Stimulated activated CD4-positive, alpha-beta T cell treated with anti-CD3 and anti-CD28 coated beads, Interleukin-1b, Interleukin-23, amount 100 ng/mL, for 48 hours (primary cell): ENCODE results near the gene AP2B1.

Experiments used
- DNase-seq: peaks from one replicate; pipeline ENCODE4 v3.0.0-alpha.2; 2020

The AP2B1 gene

GRCh38 chr17:35731917-35732805, 145.0 kb downstream of the AP2B1 start:
- no peak for DNase-seq

DNA sequence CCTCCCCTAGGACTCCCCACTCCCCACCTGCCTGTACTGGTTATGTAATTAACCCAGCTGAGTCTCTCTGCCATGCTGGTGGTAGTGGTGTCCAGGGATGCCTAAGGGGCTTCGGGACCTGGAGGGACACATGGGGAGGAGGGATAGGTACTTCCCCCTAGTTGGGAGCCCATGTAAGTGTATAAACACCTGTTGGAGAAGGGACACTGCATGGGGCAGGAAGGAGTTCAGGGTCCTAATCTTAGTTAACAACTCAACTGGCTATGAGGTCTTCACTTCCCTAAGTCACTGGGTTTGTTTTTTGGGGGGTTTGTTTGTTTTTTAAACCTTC, 145.6 kb downstream of the AP2B1 start:
- no peak for DNase-seq

DNA sequence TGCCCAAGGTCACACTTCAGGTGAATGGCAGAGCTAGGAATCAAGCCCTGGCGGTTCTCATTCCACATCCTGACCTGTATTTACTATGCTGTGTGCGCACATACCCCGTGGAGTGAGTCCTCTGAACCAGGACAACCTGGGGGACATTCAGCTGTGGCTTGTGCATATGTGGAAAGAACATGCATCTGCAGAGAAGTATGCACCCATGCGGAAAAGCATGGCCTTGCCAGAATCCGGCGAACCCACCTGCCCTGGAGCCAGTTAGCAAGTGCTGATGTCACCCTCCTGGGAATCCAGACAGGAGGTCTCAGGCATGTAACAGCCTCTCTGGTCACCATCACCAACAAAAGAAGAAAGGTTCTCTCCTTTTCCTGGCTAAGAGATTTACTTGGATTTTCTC, 146.2 kb downstream of the AP2B1 start:
- no peak for DNase-seq

DNA sequence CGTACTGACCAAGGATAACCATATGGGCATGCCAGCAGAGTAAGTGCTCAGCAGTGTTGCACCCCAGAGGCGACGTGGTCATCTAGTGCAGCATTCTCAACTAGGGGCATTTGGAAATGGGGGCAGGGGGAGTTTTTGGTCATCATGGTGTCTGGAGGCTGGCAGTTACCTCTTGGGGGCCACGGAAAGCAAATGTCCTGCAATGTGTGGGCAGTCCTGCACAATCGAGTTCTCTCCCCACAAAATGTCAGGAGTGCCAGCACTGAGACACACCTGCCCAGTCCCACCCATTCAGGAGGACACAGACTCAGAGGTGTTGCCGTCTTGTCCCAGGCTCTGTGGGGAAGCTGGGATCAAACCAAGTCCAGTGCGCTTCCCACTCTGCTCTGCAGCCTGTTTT, 147.3 kb downstream of the AP2B1 start:
- DNase-seq, result no peak

- no peak for DNase-seq
Measured at GRCh38 chr17:35735036-35735805, 148.1 kb downstream of the AP2B1 start.

- DNase-seq, result no peak
Measured at GRCh38 chr17:35736236-35736635, 149.1 kb downstream of the AP2B1 start.

DNA sequence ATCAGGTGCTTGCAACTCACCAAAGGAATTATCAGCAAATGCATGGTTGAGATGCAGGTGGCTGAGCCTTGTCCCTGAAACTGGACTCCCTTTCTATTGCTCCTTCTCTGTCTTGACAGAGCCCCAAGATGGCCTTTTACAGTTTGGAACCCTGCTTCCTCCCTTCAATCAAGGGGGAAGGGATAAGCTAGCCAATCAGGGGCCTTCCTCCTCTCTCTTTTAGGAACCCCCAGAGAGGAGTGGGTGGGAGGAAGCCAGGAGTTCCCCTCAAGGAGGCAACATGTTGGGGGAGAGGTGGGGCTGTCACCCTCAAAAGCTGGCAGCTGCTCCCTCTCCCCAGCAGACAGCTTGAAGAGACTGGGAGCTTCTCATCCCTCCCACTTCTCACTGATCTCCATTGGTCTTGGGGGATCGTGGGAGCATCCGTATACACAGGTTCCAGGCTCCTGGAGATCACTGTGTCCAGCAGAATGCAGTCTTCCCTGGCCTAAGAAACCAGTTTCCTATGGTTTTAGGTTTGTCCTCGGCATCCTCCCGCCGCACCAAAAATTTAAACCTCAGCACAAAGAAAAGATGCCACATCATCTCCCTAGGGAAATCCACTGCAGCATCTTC, 151.5 kb downstream of the AP2B1 start:
- no peak for DNase-seq

GRCh38 chr17:35740216-35740615, 153.1 kb downstream of the AP2B1 start:
- no peak for DNase-seq

GRCh38 chr17:35740997-35741931, 154.1 kb downstream of the AP2B1 start:
- peak; percentile 21 for DNase-seq

DNA sequence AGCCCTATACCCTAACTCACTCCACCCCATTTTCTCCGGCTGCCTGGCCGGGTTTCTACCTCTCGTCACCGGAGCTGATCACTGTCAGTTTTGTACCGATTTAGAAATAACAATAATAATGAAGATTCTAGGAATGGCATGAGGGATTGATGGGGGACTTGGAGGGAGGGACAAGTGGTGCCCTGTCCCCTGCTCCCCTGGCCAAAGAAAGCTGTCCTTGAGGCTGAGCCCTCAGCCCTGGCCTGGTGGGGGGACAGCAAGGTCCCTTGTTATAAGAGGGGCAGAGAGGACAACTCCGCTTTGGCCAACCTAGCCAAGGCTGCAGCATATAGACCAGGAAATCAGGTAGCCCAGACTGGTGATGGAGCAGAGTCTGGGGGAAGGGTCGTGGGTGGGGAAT, 155.4 kb downstream of the AP2B1 start:
- DNase-seq, result no peak

GRCh38 chr17:35742896-35743477, 155.9 kb downstream of the AP2B1 start:
- DNase-seq, result no peak

GRCh38 chr17:35743626-35744328, 156.7 kb downstream of the AP2B1 start:
- DNase-seq, result no peak

DNA sequence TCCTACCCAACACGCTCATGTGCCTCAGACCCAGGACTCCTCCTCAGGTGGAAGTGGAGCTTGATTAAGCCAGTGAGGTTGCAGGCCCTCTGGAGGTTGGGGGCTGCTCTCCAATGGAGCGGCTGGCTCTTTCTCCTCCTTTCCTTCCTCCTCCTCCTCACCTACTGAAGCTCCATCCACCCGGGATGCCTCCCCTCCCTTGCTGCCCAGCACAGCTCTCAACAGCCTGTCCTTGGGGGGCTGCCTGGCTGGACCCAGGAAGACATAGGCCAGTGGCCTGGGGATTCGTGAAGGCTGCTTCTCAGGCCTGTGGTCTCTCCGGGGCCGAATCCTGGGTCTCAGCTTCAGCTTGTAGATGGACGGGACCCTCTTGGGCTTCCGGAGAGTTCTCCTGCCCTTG, 157.7 kb downstream of the AP2B1 start:
- DNase-seq, result no peak

DNA sequence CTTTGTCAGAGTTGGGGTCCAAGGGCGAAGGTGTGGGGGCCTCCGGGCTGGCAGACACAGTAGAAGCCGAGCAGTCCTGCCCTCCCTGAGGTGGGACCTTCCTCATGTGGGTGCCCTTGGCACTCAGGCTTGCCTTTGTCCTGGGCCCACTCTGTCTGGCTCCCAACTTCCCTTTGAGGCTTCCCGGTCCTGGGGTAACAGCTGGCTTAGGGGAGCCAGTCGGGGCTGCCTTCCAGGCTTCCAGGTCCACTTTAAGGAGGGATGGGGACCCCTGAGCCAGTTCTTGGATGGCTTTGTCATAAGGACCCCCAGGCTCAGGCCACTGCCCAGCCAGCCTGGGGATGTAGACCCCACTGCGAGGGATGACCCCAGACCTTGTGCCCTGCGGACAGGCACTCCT, 158.1 kb downstream of the AP2B1 start:
- DNase-seq, result no peak

- no peak for DNase-seq
Measured at GRCh38 chr17:35745749-35746320, 158.7 kb downstream of the AP2B1 start.

- DNase-seq, result peak; percentile 77
Measured at GRCh38 chr17:35747540-35748017, 160.5 kb downstream of the AP2B1 start.

DNA sequence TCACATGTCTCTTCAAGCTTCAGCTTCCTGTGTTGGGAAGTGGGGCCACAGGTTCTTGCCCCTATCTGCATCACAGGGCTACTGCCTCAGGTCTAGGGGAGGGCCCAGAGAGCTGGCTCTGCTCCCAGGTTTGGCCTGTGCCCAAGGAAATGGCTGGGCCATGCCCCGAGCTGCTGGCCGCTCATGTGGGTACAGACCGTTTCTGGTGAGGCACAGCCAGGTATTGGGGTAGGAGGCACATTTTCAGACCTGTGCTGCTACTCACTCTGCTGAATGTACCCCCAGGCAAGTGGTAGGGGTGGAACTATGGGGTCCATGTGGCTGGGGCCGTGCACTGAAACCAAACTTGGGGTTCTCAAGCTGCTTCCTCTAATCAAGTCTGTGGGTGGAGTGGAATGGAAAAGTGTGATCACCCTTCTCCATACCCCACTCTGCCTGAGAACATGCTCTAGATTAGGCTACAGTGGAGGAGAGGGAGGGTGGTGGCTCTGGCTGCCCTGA, 161.3 kb downstream of the AP2B1 start:
- DNase-seq, result no peak

GRCh38 chr17:35748979-35749378, 161.9 kb downstream of the AP2B1 start:
- no peak for DNase-seq

DNA sequence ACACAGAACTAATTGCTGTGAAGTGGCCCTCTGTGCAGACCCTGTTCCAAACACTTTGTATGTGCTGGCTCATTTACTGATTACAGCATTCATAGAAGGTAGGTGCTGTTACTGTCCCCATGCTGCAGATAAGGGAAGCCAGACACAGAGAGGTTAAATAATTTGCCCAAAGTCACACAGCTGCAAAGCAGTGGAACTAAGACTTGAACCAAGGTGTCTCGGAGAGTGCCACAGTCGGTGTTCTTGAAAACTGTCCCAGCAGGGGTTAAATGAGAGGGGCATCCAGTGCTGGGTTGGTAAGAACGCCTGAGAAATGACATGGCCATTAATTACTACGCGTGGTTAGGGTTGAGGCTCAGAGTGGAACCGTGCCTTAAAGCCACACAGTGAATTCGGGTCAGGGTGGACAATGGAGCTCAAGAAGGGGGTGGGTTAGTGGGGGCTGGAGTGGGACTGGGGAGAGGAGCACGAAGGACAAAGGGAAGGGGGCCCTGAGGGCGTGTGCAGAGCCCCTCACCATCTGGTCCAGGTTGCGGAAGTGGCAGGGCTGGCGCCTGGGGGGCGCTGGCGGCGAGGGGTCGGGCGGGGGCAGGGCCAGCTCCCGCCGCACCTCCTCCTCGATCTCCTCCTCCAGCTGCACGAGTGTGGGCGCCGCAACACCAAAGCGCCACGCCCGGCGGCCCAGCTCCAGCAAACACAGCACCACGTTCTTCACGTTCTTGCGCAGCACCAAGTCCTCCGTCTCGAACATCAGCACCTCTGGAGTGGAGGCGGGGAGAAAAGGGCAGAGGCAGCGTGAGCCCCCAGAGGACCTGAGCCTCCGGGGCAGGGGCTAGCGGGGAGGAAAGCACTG, 162.7 kb downstream of the AP2B1 start:
- no peak for DNase-seq
